ENCODE results near the gene SCN5A. TPM values are rescaled to one million over a fixed set of nuclear protein-coding genes. Genes with fewer than 3 reads are reported as not detected.

SCN5A gene
- total RNA-seq, 1 experiment from 2014 or later: 0.69 TPM

- in situ Hi-C loops (cut with HindIII; ENCODE audit: low pct_unique_long_range_greater_than_20kb, low sequenced_read_pairs) (no loop called here), intact Hi-C loops (cut with micrococcal nuclease; ENCODE audit: unreplicated experiment) (no loop called here)
- BruUV-seq (replicated peaks): no TSS peak
- Histone ChIP-seq H3K27me3 (ENCODE audit: control insufficient read depth, insufficient read depth, low read length) (no peaks in the 10 kb centered on the region; the same call in 1 of the 2 replicates), H3K27ac (ENCODE audit: low read length) (no peak overlapping the region), H3K4me1 (ENCODE audit: control insufficient read depth, insufficient read depth, low read length) (no peaks in the 10 kb centered on the region), H3K9me3 (ENCODE audit: control insufficient read depth, insufficient read depth, low read depth, low read length) (no peaks in the 10 kb centered on the region), H3K4me3 (ENCODE audit: low read depth in 2 of 2, low read length in 2 of 2) (no peak overlapping the region), H3K36me3 (ENCODE audit: control insufficient read depth, insufficient read depth, low read length) (no peaks in the 10 kb centered on the region)
- TF ChIP-seq SIN3A (IDR thresholded peaks at IDR 0.05; ENCODE audit: borderline replicate concordance, insufficient read depth, low read depth, low read length): no peak
- no peak for TF ChIP-seq POLR2AphosphoS5 (IDR thresholded peaks at IDR 0.05; ENCODE audit: low read depth, low read length)
- TF ChIP-seq, protein P1, sequence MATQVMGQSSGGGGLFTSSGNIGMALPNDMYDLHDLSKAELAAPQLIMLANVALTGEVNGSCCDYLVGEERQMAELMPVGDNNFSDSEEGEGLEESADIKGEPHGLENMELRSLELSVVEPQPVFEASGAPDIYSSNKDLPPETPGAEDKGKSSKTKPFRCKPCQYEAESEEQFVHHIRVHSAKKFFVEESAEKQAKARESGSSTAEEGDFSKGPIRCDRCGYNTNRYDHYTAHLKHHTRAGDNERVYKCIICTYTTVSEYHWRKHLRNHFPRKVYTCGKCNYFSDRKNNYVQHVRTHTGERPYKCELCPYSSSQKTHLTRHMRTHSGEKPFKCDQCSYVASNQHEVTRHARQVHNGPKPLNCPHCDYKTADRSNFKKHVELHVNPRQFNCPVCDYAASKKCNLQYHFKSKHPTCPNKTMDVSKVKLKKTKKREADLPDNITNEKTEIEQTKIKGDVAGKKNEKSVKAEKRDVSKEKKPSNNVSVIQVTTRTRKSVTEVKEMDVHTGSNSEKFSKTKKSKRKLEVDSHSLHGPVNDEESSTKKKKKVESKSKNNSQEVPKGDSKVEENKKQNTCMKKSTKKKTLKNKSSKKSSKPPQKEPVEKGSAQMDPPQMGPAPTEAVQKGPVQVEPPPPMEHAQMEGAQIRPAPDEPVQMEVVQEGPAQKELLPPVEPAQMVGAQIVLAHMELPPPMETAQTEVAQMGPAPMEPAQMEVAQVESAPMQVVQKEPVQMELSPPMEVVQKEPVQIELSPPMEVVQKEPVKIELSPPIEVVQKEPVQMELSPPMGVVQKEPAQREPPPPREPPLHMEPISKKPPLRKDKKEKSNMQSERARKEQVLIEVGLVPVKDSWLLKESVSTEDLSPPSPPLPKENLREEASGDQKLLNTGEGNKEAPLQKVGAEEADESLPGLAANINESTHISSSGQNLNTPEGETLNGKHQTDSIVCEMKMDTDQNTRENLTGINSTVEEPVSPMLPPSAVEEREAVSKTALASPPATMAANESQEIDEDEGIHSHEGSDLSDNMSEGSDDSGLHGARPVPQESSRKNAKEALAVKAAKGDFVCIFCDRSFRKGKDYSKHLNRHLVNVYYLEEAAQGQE (IDR thresholded peaks at IDR 0.05; ENCODE audit: insufficient read depth in 1 of 2, low read depth in 2 of 2, low read length in 1 of 2): no peak
- TF ChIP-seq, protein P2, sequence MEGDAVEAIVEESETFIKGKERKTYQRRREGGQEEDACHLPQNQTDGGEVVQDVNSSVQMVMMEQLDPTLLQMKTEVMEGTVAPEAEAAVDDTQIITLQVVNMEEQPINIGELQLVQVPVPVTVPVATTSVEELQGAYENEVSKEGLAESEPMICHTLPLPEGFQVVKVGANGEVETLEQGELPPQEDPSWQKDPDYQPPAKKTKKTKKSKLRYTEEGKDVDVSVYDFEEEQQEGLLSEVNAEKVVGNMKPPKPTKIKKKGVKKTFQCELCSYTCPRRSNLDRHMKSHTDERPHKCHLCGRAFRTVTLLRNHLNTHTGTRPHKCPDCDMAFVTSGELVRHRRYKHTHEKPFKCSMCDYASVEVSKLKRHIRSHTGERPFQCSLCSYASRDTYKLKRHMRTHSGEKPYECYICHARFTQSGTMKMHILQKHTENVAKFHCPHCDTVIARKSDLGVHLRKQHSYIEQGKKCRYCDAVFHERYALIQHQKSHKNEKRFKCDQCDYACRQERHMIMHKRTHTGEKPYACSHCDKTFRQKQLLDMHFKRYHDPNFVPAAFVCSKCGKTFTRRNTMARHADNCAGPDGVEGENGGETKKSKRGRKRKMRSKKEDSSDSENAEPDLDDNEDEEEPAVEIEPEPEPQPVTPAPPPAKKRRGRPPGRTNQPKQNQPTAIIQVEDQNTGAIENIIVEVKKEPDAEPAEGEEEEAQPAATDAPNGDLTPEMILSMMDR (IDR thresholded peaks at IDR 0.05): no peak
- TF ChIP-seq TCF7L2 (IDR thresholded peaks at IDR 0.05; ENCODE audit: low read depth, low read length): no peak
- POLR2A ChIA-PET: no interaction called here
- DNase-seq (ENCODE audit: low read depth, low spot score): no peak
- no peak for ATAC-seq
- CTCF ChIA-PET: no interaction called here
These were observed 85.6 kb downstream of the SCN5A start for GRCh38 chr3:38563886-38564270.

DNA sequence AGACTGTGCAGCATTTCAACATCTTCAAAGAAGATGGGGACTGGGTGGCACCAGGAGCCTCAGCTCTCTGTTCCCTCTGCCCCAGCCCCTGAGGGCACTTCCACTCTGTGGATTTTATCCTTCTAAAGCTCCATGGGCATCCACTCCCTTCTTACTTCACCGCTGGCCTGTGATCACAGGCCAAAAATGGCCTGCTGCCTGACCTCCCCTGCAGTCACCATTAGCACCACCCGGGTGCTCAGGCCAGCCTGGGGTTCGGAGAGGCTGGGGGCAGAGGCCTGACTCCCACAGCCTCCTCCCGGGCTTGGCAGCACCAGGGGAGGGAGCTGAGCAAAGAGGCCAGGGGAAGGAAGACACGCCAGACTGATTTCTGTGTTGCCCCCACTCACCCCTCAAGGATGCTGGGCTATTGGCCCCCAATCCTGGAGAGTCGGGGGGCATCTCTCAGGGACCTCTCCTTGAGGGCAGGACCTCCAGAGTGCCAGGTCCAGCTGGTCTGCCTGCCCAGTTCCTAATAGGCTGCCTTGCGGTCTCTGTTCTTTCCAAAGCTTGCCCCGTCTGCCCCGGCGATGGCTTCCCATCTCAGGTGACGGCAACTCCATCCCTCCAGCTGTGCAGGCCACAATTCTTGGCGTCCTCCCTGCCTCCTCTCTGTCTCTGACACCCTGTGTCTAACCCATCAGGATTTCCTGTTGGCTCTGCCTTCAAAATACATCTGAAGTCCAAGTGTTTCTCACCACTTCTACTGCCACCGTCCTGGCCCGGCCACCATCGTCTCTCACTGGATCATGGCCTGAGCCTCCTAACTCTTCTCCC, 86.2 kb downstream of the SCN5A start:
- in situ Hi-C loops (cut with HindIII; ENCODE audit: low pct_unique_long_range_greater_than_20kb, low sequenced_read_pairs) (no loop called here), intact Hi-C loops (cut with micrococcal nuclease; ENCODE audit: unreplicated experiment) (no loop called here)
- BruUV-seq (replicated peaks): no TSS peak
- H3K4me3 ChIP-seq (ENCODE audit: low read depth in 2 of 2, low read length in 2 of 2): no peak overlapping the region
- H3K27me3 ChIP-seq (ENCODE audit: control insufficient read depth, insufficient read depth, low read length): no peaks in the 10 kb centered on the region; the same call in 1 of the 2 replicates
- no peak overlapping the region for H3K27ac ChIP-seq (ENCODE audit: low read length)
- DNase-seq (ENCODE audit: low read depth, low spot score) (no peak), ATAC-seq (no peak)
- TF ChIP-seq, protein P2 (IDR thresholded peaks at IDR 0.05): no peak
- no peak for TF ChIP-seq TCF7L2 (IDR thresholded peaks at IDR 0.05; ENCODE audit: low read depth, low read length)
- TF ChIP-seq, protein P1 (IDR thresholded peaks at IDR 0.05; ENCODE audit: insufficient read depth in 1 of 2, low read depth in 2 of 2, low read length in 1 of 2): no peak
- TF ChIP-seq POLR2AphosphoS5 (IDR thresholded peaks at IDR 0.05; ENCODE audit: low read depth, low read length): no peak
- TF ChIP-seq SIN3A (IDR thresholded peaks at IDR 0.05; ENCODE audit: borderline replicate concordance, insufficient read depth, low read depth, low read length): no peak
- ChIA-PET CTCF (no interaction called here), POLR2A (no interaction called here)
- H3K9me3 ChIP-seq (ENCODE audit: control insufficient read depth, insufficient read depth, low read depth, low read length): no peaks in the 10 kb centered on the region
- no peaks in the 10 kb centered on the region for H3K4me1 ChIP-seq (ENCODE audit: control insufficient read depth, insufficient read depth, low read length)
- no peaks in the 10 kb centered on the region for H3K36me3 ChIP-seq (ENCODE audit: control insufficient read depth, insufficient read depth, low read length)

Measured in Panc1 (cell line).